Midbrain (tissue), 1 donor: Measurements from ENCODE around the gene CRADD.

Experiments
- DNase-seq: peaks from one replicate; lab custom pipeline; 2025; lab: John Stamatoyannopoulos, UW

CRADD gene

DNA sequence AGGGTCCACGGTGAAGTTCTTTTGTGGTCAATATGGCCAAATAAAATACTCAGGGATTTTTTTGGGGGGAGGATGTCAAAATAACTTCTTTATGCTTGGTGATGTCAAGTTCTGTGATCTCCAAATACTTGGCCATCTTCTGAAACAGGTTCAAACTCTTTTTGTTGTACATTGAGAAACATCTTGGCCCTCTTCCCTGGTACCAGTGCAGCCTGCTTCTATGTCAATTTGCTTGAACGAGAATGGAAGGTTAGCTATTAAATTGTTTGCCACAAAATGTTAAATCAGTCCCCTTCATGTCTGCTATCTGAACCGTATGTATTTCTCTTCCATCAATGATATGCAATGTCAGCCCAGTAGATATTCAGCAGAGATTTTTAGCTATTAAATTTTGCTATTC lies 6.1 kb upstream of the CRADD start:
- no peak for DNase-seq

GRCh38 chr12:93673084-93673483 lies 4.1 kb upstream of the CRADD start:
- no peak for DNase-seq

DNA sequence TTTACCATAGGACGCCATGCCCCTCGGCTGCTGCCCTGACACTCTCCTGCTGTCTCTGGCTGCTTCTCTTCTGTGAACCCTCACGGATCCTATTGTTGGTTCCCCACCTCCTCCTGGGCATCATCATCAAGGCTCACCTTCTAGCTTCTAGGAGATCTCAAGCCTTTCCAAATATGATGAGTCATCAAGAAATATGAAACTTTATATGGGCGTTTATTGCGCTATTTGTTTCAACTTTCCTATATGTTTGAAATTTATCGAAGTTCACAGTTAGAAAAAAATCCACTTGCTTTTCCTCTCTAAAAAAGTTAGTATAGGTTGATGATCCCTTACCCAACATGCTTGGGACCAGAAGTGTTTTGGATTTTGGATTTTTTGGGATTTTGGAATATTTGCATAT lies 2.8 kb upstream of the CRADD start:
- DNase-seq = no peak

DNA sequence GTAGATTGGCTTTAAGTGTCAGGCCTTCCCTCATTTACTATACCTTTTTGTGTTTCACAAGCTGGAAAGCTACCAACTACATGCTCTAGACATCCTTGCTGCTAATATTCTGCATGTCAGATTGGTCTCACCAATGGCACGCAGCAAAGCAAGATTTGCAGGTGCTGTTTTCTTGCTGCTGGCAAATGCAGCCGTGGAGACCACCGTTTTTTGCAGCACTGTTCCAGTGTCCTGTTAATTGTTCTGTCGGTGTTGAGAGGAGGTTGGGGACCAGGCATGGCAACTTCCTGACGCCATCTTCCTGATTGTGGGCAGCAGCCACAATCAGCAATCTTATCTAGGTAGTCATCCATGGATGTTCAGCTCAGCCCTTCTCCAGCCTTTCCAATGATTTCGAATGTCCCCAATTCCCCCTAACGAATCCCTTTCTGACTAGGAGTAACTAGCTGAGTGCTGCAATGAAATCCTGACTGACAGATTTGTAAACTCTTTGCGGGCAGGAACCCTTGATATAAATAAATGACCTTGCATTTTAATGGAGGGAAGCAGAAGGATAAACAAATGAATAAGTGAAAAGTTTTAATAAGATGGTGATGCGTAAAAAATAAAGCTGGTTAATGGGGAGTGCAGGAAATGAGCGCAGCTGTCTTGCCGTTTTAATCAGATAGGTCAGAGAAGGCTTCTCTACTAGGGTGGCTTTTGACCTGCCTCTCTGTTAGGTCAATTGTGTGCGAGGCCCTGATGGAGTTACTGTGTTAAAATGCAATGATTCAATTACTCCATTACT lies 574 bp upstream of the CRADD start:
- no peak for DNase-seq

DNA sequence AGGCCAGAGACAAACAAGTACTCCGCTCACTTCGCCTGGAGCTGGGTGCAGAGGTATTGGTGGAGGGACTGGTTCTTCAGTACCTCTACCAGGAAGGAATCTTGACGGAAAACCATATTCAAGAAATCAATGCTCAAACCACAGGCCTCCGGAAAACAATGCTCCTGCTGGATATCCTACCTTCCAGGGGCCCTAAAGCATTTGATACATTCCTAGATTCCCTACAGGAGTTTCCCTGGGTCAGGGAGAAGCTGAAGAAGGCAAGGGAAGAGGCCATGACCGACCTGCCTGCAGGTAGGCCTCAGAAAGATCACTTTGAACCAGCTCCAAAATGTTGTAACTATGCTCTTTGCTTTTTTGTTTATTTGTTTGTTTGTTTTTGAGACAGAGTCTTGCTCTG lies 1.6 kb downstream of the CRADD start:
- no peak for DNase-seq

- no peak for DNase-seq
Measured at GRCh38 chr12:93679308-93679925, 2.2 kb downstream of the CRADD start.

- no peak for DNase-seq
Measured at GRCh38 chr12:93680006-93680405, 2.8 kb downstream of the CRADD start.

DNA sequence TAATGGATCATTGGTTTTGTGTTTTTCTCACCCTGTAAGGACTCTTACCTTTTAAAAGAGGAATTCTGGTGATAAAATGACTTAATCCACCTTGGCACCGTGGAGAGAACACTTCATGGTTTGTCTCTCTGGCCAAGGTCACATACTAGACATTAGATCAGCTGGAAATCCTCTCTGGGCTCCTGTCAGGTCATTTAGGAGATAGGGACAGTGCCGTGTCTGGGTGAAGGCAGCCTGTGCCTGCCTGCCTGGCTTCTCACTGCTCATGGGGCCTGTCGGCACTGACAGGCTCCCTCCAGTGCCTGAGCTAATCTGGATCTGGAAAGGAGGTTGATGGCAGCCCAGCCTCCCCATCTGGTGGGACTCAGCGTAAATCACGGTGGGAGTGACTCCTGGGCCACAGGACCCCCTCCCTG lies 5.7 kb downstream of the CRADD start:
- DNase-seq = no peak

DNA sequence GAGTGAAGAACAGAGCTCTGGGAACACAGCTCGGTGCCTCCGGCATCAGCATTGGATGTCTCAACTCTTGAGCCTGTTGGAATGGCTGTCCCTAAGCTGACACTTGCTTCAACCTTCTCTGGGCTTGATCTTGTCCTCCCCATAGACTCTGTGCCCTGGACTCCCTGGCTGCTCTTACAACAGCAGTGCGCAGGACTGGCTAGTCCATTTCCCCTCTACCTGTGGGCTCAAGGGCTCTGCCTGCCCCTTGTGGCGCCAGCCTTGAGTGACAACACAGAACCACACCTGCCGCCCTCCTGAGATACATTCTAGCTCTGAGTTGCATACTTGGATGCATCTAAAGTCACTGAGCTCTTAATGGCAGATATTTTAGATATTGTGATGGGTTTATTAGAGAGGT lies 6.2 kb downstream of the CRADD start:
- DNase-seq = no peak

- no peak for DNase-seq
Measured at GRCh38 chr12:93684716-93685115, 7.5 kb downstream of the CRADD start.

- no peak for DNase-seq
Measured at GRCh38 chr12:93686572-93687356, 9.6 kb downstream of the CRADD start.

DNA sequence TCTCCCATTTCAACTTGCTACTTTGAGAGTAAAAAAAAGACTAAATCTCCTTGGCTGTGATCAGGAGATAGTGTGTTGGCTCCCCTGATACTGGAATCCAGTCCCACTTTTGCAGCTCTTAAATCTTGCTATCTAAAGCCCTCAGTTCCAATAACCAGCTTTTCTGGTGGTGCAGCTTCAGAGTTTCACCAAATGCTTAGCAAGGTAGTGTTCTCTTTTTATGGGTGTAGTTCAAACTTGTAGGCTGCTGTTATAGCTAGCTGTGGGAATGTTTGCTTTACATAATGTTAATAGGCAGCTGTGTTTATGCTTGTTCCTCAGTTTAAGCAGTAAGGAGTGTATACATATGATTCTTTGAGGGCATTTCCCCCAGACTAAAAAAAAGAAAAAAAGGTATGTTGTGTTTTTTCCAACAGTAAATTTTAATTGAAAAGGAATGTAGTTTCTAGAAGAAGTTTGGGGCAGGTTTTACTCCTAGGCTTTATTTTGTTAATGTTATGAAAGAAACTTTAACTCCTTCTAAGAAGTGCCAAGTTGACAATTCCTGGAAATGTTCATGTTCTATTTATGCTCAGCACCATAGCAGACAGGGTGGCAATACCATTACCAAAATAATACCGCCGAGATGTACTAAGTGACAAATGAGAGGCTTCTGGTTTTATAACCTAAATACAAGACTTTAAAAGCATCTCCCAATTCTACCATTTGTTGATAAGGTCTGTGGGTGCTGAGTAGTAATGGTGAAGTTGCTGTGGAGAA lies 12.1 kb downstream of the CRADD start:
- no peak for DNase-seq

- DNase-seq = no peak
Measured at GRCh38 chr12:93696462-93696861, 19.3 kb downstream of the CRADD start.

GRCh38 chr12:93698307-93699092 lies 21.3 kb downstream of the CRADD start:
- no peak for DNase-seq

DNA sequence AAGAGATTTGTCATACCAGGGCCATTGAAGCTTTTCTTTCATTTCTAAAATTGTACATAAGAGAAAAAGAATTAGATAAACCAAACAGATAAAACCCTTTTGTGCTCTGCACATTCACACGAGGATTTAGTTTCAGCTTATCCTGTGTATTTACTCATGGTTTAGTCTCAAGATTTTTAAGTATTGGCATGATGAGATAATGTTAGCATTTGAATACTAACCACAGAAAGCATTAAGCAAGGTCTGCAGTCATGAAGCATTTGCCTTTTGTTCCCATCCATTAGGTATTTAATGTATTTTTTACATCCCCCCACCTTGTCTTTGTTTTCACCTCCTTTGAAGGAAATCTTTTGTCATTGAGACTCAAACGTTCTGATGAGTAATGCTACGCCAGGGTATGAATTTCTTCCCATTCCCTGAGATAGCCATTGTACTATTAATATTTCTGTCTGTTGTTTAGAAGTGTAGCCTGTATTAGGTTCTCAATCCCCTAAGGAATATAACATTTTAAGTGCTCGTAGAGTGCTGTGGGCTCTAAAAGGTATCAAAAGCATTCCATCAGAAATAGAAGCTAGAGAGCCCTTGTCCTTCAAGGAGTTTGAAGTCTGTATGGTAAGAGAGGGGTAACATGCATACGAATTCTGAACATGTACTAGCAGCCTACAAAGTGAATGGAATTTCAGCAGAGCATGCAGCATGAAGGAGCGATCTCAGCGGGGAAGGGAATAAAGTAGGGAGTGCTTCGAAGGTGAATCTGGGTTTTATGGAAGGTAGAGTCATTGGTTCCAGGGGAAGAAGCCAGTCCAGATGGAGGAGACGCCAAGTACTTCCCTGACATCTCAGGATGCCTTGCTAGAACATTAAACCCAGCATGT lies 22.3 kb downstream of the CRADD start:
- DNase-seq = no peak

DNA sequence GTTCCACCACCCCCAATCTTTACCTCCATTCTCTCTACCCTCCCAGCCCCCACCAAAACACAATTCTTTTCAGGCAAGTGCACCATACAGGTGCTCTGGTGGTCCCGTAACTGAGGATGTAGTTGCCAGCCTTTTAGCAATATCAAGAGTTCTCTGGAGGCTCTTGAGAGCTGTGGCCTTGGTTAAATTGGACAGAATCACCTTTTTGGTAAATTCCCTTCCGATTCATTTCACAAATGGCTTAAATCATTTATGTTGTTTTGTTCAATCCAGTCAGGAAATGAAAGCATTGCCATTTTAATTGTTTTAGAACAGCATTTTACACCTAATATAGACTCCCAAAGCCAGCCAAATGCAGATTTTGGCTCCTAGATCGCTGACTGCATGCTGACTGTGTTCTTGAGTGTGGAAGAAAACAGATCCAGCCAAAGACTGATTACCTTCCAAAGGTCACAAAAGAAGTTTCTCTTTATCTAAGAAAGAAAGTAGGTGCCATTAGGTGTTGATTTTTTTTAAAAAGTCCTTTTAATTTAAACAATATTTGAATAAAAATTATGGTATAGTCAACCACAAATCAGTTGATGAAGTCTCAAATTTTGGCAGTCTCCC lies 25.6 kb downstream of the CRADD start:
- no peak for DNase-seq

- DNase-seq = no peak
Measured at GRCh38 chr12:93704122-93704521, 26.9 kb downstream of the CRADD start.

DNA sequence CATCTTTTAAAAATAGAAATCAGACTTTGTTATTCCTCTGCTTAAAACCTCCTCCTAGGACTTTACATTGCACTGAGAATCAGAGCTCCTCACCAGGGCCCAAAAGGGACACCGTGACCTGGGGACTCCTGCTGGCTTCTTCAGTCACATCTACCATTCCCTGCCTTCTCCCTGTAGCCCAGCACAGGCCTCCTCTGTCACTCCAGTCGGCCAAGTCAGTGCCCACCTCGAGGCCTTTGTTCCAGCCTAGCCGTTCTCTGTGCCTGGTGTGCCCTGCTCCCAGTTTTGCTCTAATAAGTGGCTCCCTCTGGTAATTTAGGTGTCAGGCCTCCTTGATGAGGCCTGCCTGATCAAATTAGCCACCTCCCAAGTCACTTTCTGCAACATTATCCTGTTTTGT lies 27.4 kb downstream of the CRADD start:
- DNase-seq = no peak

GRCh38 chr12:93705237-93705636 lies 28.1 kb downstream of the CRADD start:
- DNase-seq = no peak

GRCh38 chr12:93706387-93706786 lies 29.2 kb downstream of the CRADD start:
- no peak for DNase-seq
